Muscle layer of duodenum (tissue), 2 donors: Measurements from ENCODE around the gene PRMT7.

Experiments used
- H3K27ac ChIP-seq: one replicate; pipeline ENCODE4 v1.7.0; 2013; ENCODE audit warnings: mild to moderate bottlenecking, low read length
- H3K27me3 ChIP-seq: one replicate; pipeline ENCODE4 v1.7.0; 2013; ENCODE audit warnings: low read depth, mild to moderate bottlenecking, control low read depth, low read length
- H3K36me3 ChIP-seq, 2 donors: one replicate each; pipeline ENCODE4 v1.7.0; 2013; ENCODE audit warnings: low read length in 2 of 2, control low read depth in 1 of 2, mild to moderate bottlenecking in 1 of 2; ENCODE audit not compliant: insufficient read depth in 2 of 2, control insufficient read depth in 1 of 2
- H3K4me1 ChIP-seq, 2 donors: one replicate each; pipeline ENCODE4 v1.7.0; 2013; ENCODE audit warnings: low read length in 2 of 2, mild to moderate bottlenecking in 2 of 2, control low read depth in 1 of 2, moderate library complexity in 1 of 2; ENCODE audit not compliant: insufficient read depth in 2 of 2, control insufficient read depth in 1 of 2
- H3K4me3 ChIP-seq, 2 donors: one replicate each; pipeline ENCODE4 v1.7.0; 2013; ENCODE audit warnings: low read length in 2 of 2, low read depth in 1 of 2, mild to moderate bottlenecking in 1 of 2
- H3K9me3 ChIP-seq, 2 donors: one replicate each; pipeline ENCODE4 v1.7.0; 2013; ENCODE audit warnings: low read length in 2 of 2, control low read depth in 1 of 2, mild to moderate bottlenecking in 1 of 2; ENCODE audit not compliant: control insufficient read depth in 1 of 2
- donor health status: healthy.

The PRMT7 gene

GRCh38 chr16:68374961-68375660 is 64.3 kb downstream of the PRMT7 start:
- no peaks in the 10 kb centered on the region for H3K4me1 ChIP-seq
- H3K4me3 ChIP-seq = no peak overlapping the region
- H3K27me3 ChIP-seq = no peaks in the 10 kb centered on the region
- H3K27ac ChIP-seq = no peak overlapping the region
- H3K9me3 ChIP-seq = no peaks in the 10 kb centered on the region
- H3K36me3 ChIP-seq = no peaks in the 10 kb centered on the region

DNA sequence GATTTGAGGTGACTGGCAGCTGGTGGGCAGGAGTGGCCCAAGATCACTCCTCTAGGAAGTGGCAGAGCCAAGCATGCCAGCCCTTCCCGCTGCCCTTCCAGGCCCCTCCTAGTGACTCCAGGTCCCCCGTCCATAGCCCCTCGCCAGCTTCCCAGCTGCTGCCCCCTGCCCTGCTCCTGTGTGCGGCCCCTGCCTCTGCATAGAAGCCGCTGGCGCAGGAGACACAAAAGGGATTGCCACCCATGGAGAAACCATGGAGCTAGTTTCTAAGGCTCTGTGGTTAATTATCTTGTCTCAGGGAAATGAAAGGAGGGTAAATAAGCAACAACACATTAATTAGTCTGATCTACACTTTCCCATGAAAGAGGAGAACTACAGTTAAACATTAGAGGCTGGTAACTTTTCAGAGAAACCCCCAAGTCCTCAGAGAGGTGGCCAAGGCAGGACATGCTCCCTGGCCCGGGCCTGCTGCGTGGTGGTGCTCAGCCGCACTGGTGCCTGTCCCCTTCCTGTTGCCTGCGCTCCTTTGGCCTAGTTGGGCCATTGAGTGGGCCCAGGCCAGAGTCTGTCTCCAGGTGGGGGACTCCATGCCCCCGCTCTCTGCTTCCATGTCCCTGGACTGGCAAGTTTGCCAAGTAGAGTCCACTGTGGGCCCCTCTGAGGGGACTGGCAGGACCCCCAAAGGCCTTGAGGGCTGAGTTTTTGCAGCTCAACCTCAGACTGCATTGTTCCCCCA is 65.2 kb downstream of the PRMT7 start:
- no peaks in the 10 kb centered on the region for H3K27me3 ChIP-seq
- H3K4me1 ChIP-seq = no peaks in the 10 kb centered on the region
- no peak overlapping the region for H3K27ac ChIP-seq
- H3K9me3 ChIP-seq = no peaks in the 10 kb centered on the region
- H3K36me3 ChIP-seq = no peaks in the 10 kb centered on the region
- H3K4me3 ChIP-seq = no peak overlapping the region

DNA sequence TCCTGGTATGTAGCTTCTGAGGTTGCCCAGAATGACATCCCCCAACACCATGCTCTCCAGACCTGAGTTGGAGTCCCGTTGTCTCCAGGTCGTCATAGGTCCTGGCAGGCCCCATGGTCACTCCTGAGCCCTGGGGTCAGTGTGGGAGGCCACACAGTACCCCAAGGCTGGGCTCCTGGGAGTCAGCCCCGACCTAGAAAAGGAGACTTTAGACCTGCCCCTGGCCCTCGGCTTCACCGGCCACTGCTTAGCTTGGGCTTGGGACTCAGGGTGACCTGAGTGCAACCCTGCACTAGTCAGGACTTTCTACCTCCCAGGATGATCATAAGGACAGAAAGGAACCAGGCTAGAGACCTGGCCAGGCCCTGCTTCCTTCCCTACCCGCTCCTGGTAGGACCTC is 65.8 kb downstream of the PRMT7 start:
- no peak overlapping the region for H3K27ac ChIP-seq
- H3K27me3 ChIP-seq = no peaks in the 10 kb centered on the region
- H3K36me3 ChIP-seq = no peaks in the 10 kb centered on the region
- H3K4me1 ChIP-seq = no peaks in the 10 kb centered on the region
- H3K9me3 ChIP-seq = no peaks in the 10 kb centered on the region
- H3K4me3 ChIP-seq = no peak overlapping the region

GRCh38 chr16:68377221-68377620 is 66.4 kb downstream of the PRMT7 start:
- Histone ChIP-seq H3K27ac (no peak overlapping the region), H3K9me3 (no peaks in the 10 kb centered on the region), H3K4me1 (no peaks in the 10 kb centered on the region), H3K36me3 (no peaks in the 10 kb centered on the region), H3K27me3 (no peaks in the 10 kb centered on the region), H3K4me3 (no peak overlapping the region)

GRCh38 chr16:68377667-68378393 is 67.0 kb downstream of the PRMT7 start:
- Histone ChIP-seq H3K4me1 (no peaks in the 10 kb centered on the region), H3K36me3 (no peaks in the 10 kb centered on the region), H3K27ac (no peak overlapping the region), H3K27me3 (no peaks in the 10 kb centered on the region), H3K9me3 (no peaks in the 10 kb centered on the region), H3K4me3 (no peak overlapping the region)

GRCh38 chr16:68378436-68379415 is 67.9 kb downstream of the PRMT7 start:
- Histone ChIP-seq H3K27ac (no peak overlapping the region), H3K4me1 (no peaks in the 10 kb centered on the region)

GRCh38 chr16:68379472-68380347 is 68.9 kb downstream of the PRMT7 start:
- H3K27me3 ChIP-seq = no peaks in the 10 kb centered on the region
- H3K4me3 ChIP-seq = no peak overlapping the region
- no peaks in the 10 kb centered on the region for H3K4me1 ChIP-seq
- no peaks in the 10 kb centered on the region for H3K36me3 ChIP-seq
- H3K9me3 ChIP-seq = no peaks in the 10 kb centered on the region
- no peak overlapping the region for H3K27ac ChIP-seq

More at GRCh38 chr16:68378436-68379415, 67.9 kb downstream of the PRMT7 start:
- Histone ChIP-seq H3K27me3 (no peaks in the 10 kb centered on the region), H3K36me3 (no peaks in the 10 kb centered on the region), H3K4me3 (no peak overlapping the region), H3K9me3 (no peaks in the 10 kb centered on the region)

DNA sequence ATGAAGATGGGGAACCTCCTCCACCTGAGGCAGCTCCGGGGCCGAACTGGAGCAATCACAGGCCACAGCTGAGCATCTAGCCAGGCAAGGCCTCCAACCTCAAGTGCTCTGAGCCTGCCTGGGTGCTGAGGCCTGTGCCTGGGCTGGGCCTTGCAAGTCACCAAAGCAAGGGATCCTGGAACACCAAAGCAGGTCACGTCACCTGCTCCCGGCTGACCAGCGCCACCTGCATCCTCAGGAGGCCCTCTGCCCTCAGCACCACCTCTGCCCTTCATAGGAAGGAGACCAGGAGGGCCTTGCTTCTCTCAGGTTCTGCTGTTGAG is 69.5 kb downstream of the PRMT7 start:
- no peaks in the 10 kb centered on the region for H3K4me1 ChIP-seq
- H3K27ac ChIP-seq = no peak overlapping the region
- no peaks in the 10 kb centered on the region for H3K9me3 ChIP-seq
- H3K4me3 ChIP-seq = no peak overlapping the region
- no peaks in the 10 kb centered on the region for H3K36me3 ChIP-seq
- H3K27me3 ChIP-seq = no peaks in the 10 kb centered on the region

GRCh38 chr16:68380676-68381362 is 70.0 kb downstream of the PRMT7 start:
- Histone ChIP-seq H3K27ac (no peak overlapping the region), H3K9me3 (no peaks in the 10 kb centered on the region), H3K27me3 (no peaks in the 10 kb centered on the region), H3K36me3 (no peaks in the 10 kb centered on the region), H3K4me3 (no peak overlapping the region), H3K4me1 (no peaks in the 10 kb centered on the region)

GRCh38 chr16:68381363-68381724 is 70.5 kb downstream of the PRMT7 start:
- Histone ChIP-seq H3K4me1 (no peaks in the 10 kb centered on the region), H3K4me3 (no peak overlapping the region), H3K9me3 (no peaks in the 10 kb centered on the region), H3K36me3 (no peaks in the 10 kb centered on the region), H3K27ac (no peak overlapping the region), H3K27me3 (no peaks in the 10 kb centered on the region)
